GM20000 (cell line): Measurements from ENCODE around the gene HHIPL2.

Experiments
- DNase-seq: peaks from one replicate; pipeline ENCODE4 v3.0.0; 2012; ENCODE audit warnings: low spot score
- CTCF ChIP-seq: IDR thresholded peaks from 2 replicates; pipeline ENCODE4 v1.5.1; 2012; ENCODE audit warnings: mild to moderate bottlenecking, control low read depth; ENCODE audit errors: extremely low read depth, missing control alignments

The HHIPL2 gene

GRCh38 chr1:222547944-222548671 lies at the start of gene HHIPL2:
HHIPL2 (minus strand) TSS chr1:222548104; CDS start chr1:222548044, 60 bp downstream.
- no peak for DNase-seq

GRCh38 chr1:222596696-222597095 lies 48.8 kb upstream of the HHIPL2 start:
- TF ChIP-seq CTCF: no peak
- DNase-seq: no peak

More at GRCh38 chr1:222547944-222548671, at the start of gene HHIPL2:
- no peak for TF ChIP-seq CTCF

- TF ChIP-seq CTCF: no peak
- no peak for DNase-seq
Measured at GRCh38 chr1:222594789-222595188, 46.9 kb upstream of the HHIPL2 start.

- no peak for TF ChIP-seq CTCF
- DNase-seq: no peak
Measured at GRCh38 chr1:222592171-222592570, 44.3 kb upstream of the HHIPL2 start.

GRCh38 chr1:222589462-222590302 lies 41.8 kb upstream of the HHIPL2 start, which contains the start of gene TAF1A:
TAF1A (minus strand) TSS chr1:222589933.
- no peak for TF ChIP-seq CTCF
- peak; percentile 86 for DNase-seq

- DNase-seq: no peak
- TF ChIP-seq CTCF: no peak
Measured at GRCh38 chr1:222588135-222588534, 40.2 kb upstream of the HHIPL2 start.

GRCh38 chr1:222586842-222587241 lies 38.9 kb upstream of the HHIPL2 start:
- no peak for TF ChIP-seq CTCF
- no peak for DNase-seq
